NCI-H1436 treated with DMSO at 0.1 percent for 48 hours (cell line): ENCODE data around the gene OSBPL6.
A peak's percentile ranks its signal among the peaks of the same experiment; 100 is the strongest.

Experiments
- DNase-seq: peaks from one replicate; lab custom pipeline; 2025; lab: John Stamatoyannopoulos, UW

OSBPL6 gene

GRCh38 chr2:178448968-178449661 lies 254.8 kb downstream of the OSBPL6 start:
- no peak for DNase-seq

- DNase-seq = no peak
Observed at GRCh38 chr2:178449700-178450523, 255.6 kb downstream of the OSBPL6 start.

GRCh38 chr2:178450524-178450773 lies 256.1 kb downstream of the OSBPL6 start:
- DNase-seq = peak; percentile 8

GRCh38 chr2:178450774-178451525 lies 256.6 kb downstream of the OSBPL6 start, which contains the start of the genes PJVK and PRKRA:
Gene PJVK, plus strand, starts transcription at chr2:178451378. Its CDS starts 2,032 bp downstream, at chr2:178453410.
Gene PRKRA, minus strand, starts transcription at chr2:178451175. Its CDS starts 145 bp downstream, at chr2:178451030.
- peak; percentile 76 for DNase-seq

DNA sequence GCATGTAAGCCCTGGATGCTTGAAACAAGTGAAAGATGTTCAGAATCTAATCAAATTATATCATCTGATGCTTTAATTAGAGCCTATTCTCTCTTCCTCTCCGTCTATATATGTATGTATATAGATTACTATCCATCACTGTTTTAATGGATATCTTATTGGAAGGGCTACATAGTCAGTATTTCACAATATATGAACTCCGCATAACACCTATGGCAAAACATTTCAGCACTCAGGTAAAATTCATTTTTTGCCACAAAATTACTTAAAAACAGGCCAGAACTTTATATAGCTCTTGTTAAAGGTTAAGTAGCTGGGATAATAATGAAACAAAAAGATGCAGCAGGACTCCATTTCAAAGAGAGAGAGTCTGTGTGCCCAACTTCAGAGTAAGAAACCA lies 258.0 kb downstream of the OSBPL6 start:
- no peak for DNase-seq
